KOPT-K1 (cell line): ENCODE measurements around the gene VAPB.
A peak's percentile ranks its signal among the peaks of the same experiment; 100 is the strongest.
"Not testable (repeated sequence)": the region's sequence is repeated elsewhere in the genome, so short reads cannot be mapped to it uniquely, and the experiment has no call there.

Experiments used
- H3K27ac ChIP-seq: fragments of 200-600 bp; sonication (generic); 2 replicates; pipeline ENCODE4 v1.5.1; 2016; ENCODE audit warnings: antibody characterized with exemption, mild to moderate bottlenecking, low read depth, low read length; ENCODE audit not compliant: poor library complexity, severe bottlenecking
- H3K36me3 ChIP-seq: fragments of 200-600 bp; sonication (generic); 2 replicates; pipeline ENCODE4 v1.5.1; 2017; ENCODE audit warnings: antibody characterized with exemption, mild to moderate bottlenecking, low read length, moderate library complexity; ENCODE audit not compliant: insufficient read depth
- H3K9me3 ChIP-seq: fragments of 200-600 bp; sonication (generic); 2 replicates; pipeline ENCODE4 v1.5.1; 2017; ENCODE audit warnings: antibody characterized with exemption, low read length, mild to moderate bottlenecking; ENCODE audit not compliant: insufficient read depth, poor library complexity, severe bottlenecking

Gene VAPB

GRCh38 chr20:58373296-58373695 lies 15.7 kb upstream of the VAPB start:
- not testable (repeated sequence) for H3K27ac ChIP-seq, H3K36me3 ChIP-seq, H3K9me3 ChIP-seq

- no peaks in the 10 kb centered on the region for H3K9me3 ChIP-seq
- no peak overlapping the region for H3K27ac ChIP-seq
- no peaks in the 10 kb centered on the region for H3K36me3 ChIP-seq
Measured at GRCh38 chr20:58374027-58374850, 14.8 kb upstream of the VAPB start.

GRCh38 chr20:58374906-58375758 lies 13.9 kb upstream of the VAPB start:
- H3K36me3 ChIP-seq = no peaks in the 10 kb centered on the region
- no peak overlapping the region for H3K27ac ChIP-seq
- H3K9me3 ChIP-seq = no peaks in the 10 kb centered on the region

GRCh38 chr20:58375759-58376352 lies 13.2 kb upstream of the VAPB start:
- Histone ChIP-seq H3K27ac (no peak overlapping the region), H3K9me3 (peaks cover 4% of the 10 kb centered on the region), H3K36me3 (no peaks in the 10 kb centered on the region)

GRCh38 chr20:58377017-58377416 lies 12.0 kb upstream of the VAPB start:
- Histone ChIP-seq H3K9me3 (peaks cover 15% of the 10 kb centered on the region), H3K27ac (no peak overlapping the region), H3K36me3 (no peaks in the 10 kb centered on the region)

- Histone ChIP-seq H3K9me3 (peaks cover 21% of the 10 kb centered on the region), H3K27ac (no peak overlapping the region), H3K36me3 (no peaks in the 10 kb centered on the region)
Measured at GRCh38 chr20:58377766-58378401, 11.1 kb upstream of the VAPB start.

- Histone ChIP-seq H3K27ac (no peak overlapping the region), H3K9me3 (peaks cover 21% of the 10 kb centered on the region), H3K36me3 (no peaks in the 10 kb centered on the region)
Measured at GRCh38 chr20:58378704-58379103, 10.3 kb upstream of the VAPB start.

GRCh38 chr20:58381627-58382026 lies 7.4 kb upstream of the VAPB start:
- Histone ChIP-seq H3K9me3 (peaks cover 21% of the 10 kb centered on the region), H3K36me3 (no peaks in the 10 kb centered on the region), H3K27ac (no peak overlapping the region)

GRCh38 chr20:58382096-58382495 lies 6.9 kb upstream of the VAPB start:
- no peak overlapping the region for H3K27ac ChIP-seq

GRCh38 chr20:58384821-58385220 lies 4.2 kb upstream of the VAPB start:
- peaks cover 21% of the 10 kb centered on the region for H3K9me3 ChIP-seq
- no peak overlapping the region for H3K27ac ChIP-seq
- no peaks in the 10 kb centered on the region for H3K36me3 ChIP-seq

More at GRCh38 chr20:58382096-58382495, 6.9 kb upstream of the VAPB start:
- peaks cover 21% of the 10 kb centered on the region for H3K9me3 ChIP-seq
- H3K36me3 ChIP-seq = no peaks in the 10 kb centered on the region

- H3K36me3 ChIP-seq = peaks cover 30% of the 10 kb centered on the region
- no peaks in the 10 kb centered on the region for H3K9me3 ChIP-seq
- H3K27ac ChIP-seq = no peak overlapping the region
Measured at GRCh38 chr20:58388028-58388601, 914 bp upstream of the VAPB start.

GRCh38 chr20:58389324-58389967 lies 417 bp downstream of the VAPB start:
- H3K9me3 ChIP-seq = no peaks in the 10 kb centered on the region
- H3K27ac ChIP-seq = peak overlapping the region; percentile 90
- H3K36me3 ChIP-seq = peaks cover 40% of the 10 kb centered on the region

- Histone ChIP-seq H3K9me3 (no peaks in the 10 kb centered on the region), H3K36me3 (peaks cover 40% of the 10 kb centered on the region), H3K27ac (peak overlapping the region; percentile 90)
Measured at GRCh38 chr20:58389968-58390658, 1.1 kb downstream of the VAPB start.

GRCh38 chr20:58390659-58391035 lies 1.6 kb downstream of the VAPB start:
- Histone ChIP-seq H3K27ac (no peak overlapping the region), H3K9me3 (no peaks in the 10 kb centered on the region), H3K36me3 (peaks cover 40% of the 10 kb centered on the region)
